Mucosa of descending colon (tissue), 3 donors: Measurements from ENCODE around the gene SPEG. TPM values are rescaled to one million over a fixed set of nuclear protein-coding genes. Genes with fewer than 3 reads are reported as not detected.

Experiments used
- ATAC-seq: fragments of 200-7000 bp; cut with Tn5 transposase; one replicate; pipeline ENCODE4 v1.9.1; 2020; ENCODE audit warnings: mild to moderate bottlenecking, moderate library complexity
- DNase-seq, 3 donors: peaks; one replicate each; pipeline ENCODE4 v3.0.0-alpha.2; 2020
- H3K36me3 ChIP-seq: fragments of 200-600 bp; one replicate; pipeline ENCODE4 v1.8.0; 2021; ENCODE audit warnings: low read depth, mild to moderate bottlenecking
- H3K4me1 ChIP-seq: fragments of 200-600 bp; one replicate; pipeline ENCODE4 v1.8.0; 2021; ENCODE audit warnings: low read depth, mild to moderate bottlenecking
- H3K4me3 ChIP-seq: fragments of 200-600 bp; one replicate; pipeline ENCODE4 v1.8.0; 2021; ENCODE audit warnings: mild to moderate bottlenecking
- H3K9me3 ChIP-seq: fragments of 200-600 bp; one replicate; pipeline ENCODE4 v1.8.0; 2021; ENCODE audit warnings: mild to moderate bottlenecking
- intact Hi-C, 2 donors: fragments of 100-400 bp; cut with DNase I in 1 of 2; cut with micrococcal nuclease in 1 of 2; formaldehyde crosslinking; loops; one replicate each; pipeline versions ENCODE4 v1.11.0 to v1.11.1; 2022; cut with DNase I, micrococcal nuclease
- total RNA-seq, 3 donors: library from RNA; stranded (reverse); fragmentation: NEBNext Ultra II Directional in 2 of 3; extraction: Animal tissue kit (Norgen Biotek cat#: 25700) in 2 of 3; gene quantifications; one replicate each; pipeline versions ENCODE4 v1.2.1 to v1.2.4, GENCODE V29; 2021 to 2023
- TF ChIP-seq, protein P1 (sequence below): fragments of 200-600 bp; IDR thresholded peaks from one replicate; pipeline ENCODE4 v1.8.0; 2022; ENCODE audit warnings: antibody characterized with exemption, mild to moderate bottlenecking
- donor health status: DM: no; HTN: no; CAD: no; lungs with moderate emphysema.
- donor health status: DM: no; HTN: no; CAD: no.
- donor health status: DM: no; HTN: yes; CAD: no.

Gene SPEG
- total RNA-seq, 3 donors from 2014 or later = 7.9 to 242 (median 22.2) TPM

DNA sequence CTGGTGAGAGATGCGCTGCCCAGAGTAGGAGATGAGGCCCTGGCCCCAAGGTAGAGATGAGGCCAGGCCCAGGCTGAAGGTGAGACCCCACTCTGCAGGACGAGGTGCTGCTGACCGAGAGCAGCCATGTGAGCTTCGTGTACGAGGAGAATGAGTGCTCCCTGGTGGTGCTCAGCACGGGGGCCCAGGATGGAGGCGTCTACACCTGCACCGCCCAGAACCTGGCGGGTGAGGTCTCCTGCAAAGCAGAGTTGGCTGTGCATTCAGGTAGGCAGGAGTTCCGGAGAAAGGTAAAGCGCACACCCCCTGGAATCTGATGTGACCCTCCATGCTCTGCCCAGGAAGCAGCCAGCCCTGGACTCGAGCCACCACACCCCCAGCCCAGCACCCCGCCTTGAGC lies 42.5 kb downstream of the SPEG start:
- intact Hi-C loops = loop anchor here in 1 of 2 donors (2.0 kb wide), 1 partner anchor 54 kb away; no protein-coding TSS in a partner anchor
- DNase-seq (peak in 1 of 3 donors; percentile 23), ATAC-seq (no peak)
- no peaks in the 10 kb centered on the region for H3K9me3 ChIP-seq
- TF ChIP-seq, protein P1, sequence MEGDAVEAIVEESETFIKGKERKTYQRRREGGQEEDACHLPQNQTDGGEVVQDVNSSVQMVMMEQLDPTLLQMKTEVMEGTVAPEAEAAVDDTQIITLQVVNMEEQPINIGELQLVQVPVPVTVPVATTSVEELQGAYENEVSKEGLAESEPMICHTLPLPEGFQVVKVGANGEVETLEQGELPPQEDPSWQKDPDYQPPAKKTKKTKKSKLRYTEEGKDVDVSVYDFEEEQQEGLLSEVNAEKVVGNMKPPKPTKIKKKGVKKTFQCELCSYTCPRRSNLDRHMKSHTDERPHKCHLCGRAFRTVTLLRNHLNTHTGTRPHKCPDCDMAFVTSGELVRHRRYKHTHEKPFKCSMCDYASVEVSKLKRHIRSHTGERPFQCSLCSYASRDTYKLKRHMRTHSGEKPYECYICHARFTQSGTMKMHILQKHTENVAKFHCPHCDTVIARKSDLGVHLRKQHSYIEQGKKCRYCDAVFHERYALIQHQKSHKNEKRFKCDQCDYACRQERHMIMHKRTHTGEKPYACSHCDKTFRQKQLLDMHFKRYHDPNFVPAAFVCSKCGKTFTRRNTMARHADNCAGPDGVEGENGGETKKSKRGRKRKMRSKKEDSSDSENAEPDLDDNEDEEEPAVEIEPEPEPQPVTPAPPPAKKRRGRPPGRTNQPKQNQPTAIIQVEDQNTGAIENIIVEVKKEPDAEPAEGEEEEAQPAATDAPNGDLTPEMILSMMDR = no peak
- H3K36me3 ChIP-seq = no peaks in the 10 kb centered on the region
- no peak overlapping the region for H3K4me3 ChIP-seq
- H3K4me1 ChIP-seq = no peaks in the 10 kb centered on the region

DNA sequence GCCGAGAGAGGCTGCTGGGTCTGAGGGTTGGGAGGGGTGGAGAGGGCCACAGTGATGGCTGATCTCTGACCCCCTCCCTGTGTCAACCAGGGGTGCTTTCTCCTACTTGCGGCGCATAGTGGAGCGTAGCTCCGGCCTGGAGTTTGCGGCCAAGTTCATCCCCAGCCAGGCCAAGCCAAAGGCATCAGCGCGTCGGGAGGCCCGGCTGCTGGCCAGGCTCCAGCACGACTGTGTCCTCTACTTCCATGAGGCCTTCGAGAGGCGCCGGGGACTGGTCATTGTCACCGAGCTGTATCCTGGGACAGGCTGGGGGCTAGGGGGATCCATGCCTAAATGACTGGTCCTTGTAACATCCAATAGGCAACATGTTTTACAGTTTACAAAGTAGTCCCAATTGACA lies 43.2 kb downstream of the SPEG start:
- intact Hi-C loops = loop anchor here in 1 of 2 donors (2.0 kb wide), 1 partner anchor 53 kb away; no protein-coding TSS in a partner anchor
- Histone ChIP-seq H3K36me3 (no peaks in the 10 kb centered on the region), H3K9me3 (no peaks in the 10 kb centered on the region), H3K4me3 (no peak overlapping the region), H3K4me1 (no peaks in the 10 kb centered on the region)
- DNase-seq (no peak), ATAC-seq (no peak)
- TF ChIP-seq, protein P1 = no peak

DNA sequence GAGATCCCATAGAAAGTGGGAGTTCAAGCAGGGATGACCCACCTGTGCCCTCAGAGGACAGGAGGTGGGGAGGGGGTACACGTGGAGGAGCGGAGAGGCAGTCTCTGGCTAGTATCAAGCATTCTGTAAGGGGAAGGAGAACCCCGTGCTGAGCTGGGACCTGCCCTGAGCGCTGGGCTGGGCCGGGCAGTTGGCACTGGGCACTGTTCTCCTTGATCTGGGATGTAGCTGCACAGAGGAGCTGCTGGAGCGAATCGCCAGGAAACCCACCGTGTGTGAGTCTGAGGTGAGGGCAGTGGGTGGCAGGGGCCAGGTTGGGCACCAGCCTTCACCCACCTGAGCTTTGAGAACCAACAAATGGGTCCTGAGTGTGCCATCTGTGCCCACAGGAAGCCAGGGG lies 44.3 kb downstream of the SPEG start:
- Histone ChIP-seq H3K9me3 (no peaks in the 10 kb centered on the region), H3K36me3 (no peaks in the 10 kb centered on the region), H3K4me1 (peaks cover 3% of the 10 kb centered on the region), H3K4me3 (no peak overlapping the region)
- TF ChIP-seq, protein P1 = no peak
- ATAC-seq (no peak), DNase-seq (no peak)
- intact Hi-C loops = no loop called here

- no peaks in the 10 kb centered on the region for H3K36me3 ChIP-seq
- DNase-seq (no peak), ATAC-seq (no peak)
- TF ChIP-seq, protein P1 = no peak
- H3K4me3 ChIP-seq = no peak overlapping the region
- intact Hi-C loops = no loop called here
- peaks cover 11% of the 10 kb centered on the region for H3K4me1 ChIP-seq
- no peaks in the 10 kb centered on the region for H3K9me3 ChIP-seq
These were observed 45.4 kb downstream of the SPEG start for GRCh38 chr2:219480004-219480403.

GRCh38 chr2:219482674-219483405 lies 48.2 kb downstream of the SPEG start:
- peaks cover 11% of the 10 kb centered on the region for H3K4me1 ChIP-seq
- no peak for DNase-seq

More at GRCh38 chr2:219482674-219483405, 48.2 kb downstream of the SPEG start:
- Histone ChIP-seq H3K4me3 (no peak overlapping the region), H3K9me3 (no peaks in the 10 kb centered on the region), H3K36me3 (no peaks in the 10 kb centered on the region)
- intact Hi-C loops = no loop called here
- ATAC-seq = no peak
- TF ChIP-seq, protein P1 = no peak
